ENCODE measurements around the gene AMIGO1.

The AMIGO1 gene

DNA sequence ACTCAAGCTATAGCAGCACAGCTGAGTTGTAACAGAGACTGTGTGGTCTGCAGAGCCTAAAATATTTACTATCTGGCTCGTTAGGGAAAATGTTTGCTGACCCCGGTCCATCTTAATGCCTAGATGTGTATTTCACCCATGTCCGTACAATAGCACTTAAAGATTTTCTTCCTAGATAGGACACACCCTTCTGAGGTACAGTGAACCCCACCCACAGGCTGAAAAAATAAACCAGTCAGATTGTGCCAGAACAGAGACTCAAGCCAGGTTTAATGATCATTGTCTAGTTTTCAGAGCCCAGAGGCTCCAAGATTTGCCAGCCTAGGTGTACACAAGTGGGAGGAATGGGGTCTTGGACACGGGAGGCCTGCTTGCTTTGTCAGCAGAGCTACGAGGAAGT is 5.6 kb downstream of the AMIGO1 start:
- TF ChIP-seq POLR2AphosphoS5 (IDR thresholded peaks at IDR 0.05; ENCODE audit: low read depth, low read length), result no peak
- TF ChIP-seq FOXP2 (optimal IDR thresholded peaks at IDR 0.05; ENCODE audit: borderline replicate concordance, extremely low read depth, extremely low read length, insufficient read depth), result no peak
- TF ChIP-seq TAF1 (IDR thresholded peaks at IDR 0.05; ENCODE audit: borderline replicate concordance, insufficient read depth, low read length), result no peak
- TF ChIP-seq, protein P1, sequence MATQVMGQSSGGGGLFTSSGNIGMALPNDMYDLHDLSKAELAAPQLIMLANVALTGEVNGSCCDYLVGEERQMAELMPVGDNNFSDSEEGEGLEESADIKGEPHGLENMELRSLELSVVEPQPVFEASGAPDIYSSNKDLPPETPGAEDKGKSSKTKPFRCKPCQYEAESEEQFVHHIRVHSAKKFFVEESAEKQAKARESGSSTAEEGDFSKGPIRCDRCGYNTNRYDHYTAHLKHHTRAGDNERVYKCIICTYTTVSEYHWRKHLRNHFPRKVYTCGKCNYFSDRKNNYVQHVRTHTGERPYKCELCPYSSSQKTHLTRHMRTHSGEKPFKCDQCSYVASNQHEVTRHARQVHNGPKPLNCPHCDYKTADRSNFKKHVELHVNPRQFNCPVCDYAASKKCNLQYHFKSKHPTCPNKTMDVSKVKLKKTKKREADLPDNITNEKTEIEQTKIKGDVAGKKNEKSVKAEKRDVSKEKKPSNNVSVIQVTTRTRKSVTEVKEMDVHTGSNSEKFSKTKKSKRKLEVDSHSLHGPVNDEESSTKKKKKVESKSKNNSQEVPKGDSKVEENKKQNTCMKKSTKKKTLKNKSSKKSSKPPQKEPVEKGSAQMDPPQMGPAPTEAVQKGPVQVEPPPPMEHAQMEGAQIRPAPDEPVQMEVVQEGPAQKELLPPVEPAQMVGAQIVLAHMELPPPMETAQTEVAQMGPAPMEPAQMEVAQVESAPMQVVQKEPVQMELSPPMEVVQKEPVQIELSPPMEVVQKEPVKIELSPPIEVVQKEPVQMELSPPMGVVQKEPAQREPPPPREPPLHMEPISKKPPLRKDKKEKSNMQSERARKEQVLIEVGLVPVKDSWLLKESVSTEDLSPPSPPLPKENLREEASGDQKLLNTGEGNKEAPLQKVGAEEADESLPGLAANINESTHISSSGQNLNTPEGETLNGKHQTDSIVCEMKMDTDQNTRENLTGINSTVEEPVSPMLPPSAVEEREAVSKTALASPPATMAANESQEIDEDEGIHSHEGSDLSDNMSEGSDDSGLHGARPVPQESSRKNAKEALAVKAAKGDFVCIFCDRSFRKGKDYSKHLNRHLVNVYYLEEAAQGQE (IDR thresholded peaks at IDR 0.05; ENCODE audit: insufficient read depth in 1 of 2, low read depth in 2 of 2, low read length in 2 of 2), result no peak
- TF ChIP-seq SIN3A (IDR thresholded peaks at IDR 0.05; ENCODE audit: borderline replicate concordance, insufficient read depth, low read length), result no peak

DNA sequence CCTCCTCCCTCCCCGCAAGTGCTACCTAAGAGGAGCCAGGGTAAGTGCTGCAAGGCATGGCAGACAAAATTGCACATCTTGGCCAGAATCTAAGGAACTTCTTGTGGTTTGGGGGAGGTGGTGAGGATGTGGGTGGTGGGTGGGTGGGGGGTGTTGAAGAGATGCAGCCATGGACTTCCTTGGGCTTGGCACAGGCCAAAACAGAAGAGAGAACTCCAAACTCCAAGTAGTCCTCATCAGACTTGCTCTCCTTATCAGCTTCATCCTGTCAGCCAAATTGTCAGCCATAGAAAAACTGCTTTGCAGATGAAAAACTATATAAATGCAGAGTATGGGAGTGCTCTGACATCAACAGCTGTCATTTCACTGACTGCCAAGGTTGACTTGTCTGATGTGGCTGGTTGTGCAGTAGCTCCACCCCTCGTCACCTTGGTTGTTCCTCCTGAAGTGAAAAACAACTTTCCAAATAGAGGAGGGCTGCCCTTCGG is 7.1 kb downstream of the AMIGO1 start:
- TF ChIP-seq POLR2AphosphoS5 (IDR thresholded peaks at IDR 0.05; ENCODE audit: low read depth, low read length) (no peak), SIN3A (IDR thresholded peaks at IDR 0.05; ENCODE audit: borderline replicate concordance, insufficient read depth, low read length) (no peak), TAF1 (IDR thresholded peaks at IDR 0.05; ENCODE audit: borderline replicate concordance, insufficient read depth, low read length) (no peak), FOXP2 (optimal IDR thresholded peaks at IDR 0.05; ENCODE audit: borderline replicate concordance, extremely low read depth, extremely low read length, insufficient read depth) (no peak)

DNA sequence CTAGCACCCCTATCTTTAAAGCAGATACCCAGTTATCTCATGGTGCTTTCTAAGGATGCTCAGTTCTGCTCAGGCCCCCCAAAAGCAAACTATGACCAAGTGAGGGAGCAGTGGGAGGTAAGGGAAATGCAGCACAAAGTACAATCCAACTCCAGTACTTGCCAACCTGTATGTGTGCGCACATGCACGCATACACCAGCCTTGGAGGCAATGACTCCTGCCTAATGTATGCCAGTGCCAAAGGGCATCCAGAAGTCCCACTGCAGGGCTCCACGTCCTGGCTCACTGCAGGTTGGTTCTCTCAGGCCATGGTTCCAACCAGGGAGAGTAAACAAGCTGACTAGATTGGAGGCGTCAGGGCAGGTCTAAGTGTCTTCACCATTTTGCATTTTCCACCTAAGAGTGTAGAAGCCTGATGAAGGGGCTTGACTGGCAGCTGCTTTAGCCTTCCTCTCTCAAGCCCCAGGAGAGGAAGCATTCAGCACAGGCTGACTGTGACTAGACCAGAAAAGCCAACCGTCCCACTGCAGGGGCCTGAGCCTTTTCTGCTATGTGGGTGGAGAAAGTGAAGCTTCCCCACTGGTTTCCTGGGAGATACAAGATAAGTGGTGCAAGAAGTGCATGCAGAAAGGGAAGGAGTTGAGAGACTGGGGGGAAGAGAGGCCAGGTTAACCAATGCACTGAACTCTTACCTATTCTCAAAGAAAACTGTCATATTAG is 7.7 kb downstream of the AMIGO1 start:
- TF ChIP-seq, protein P1 (IDR thresholded peaks at IDR 0.05; ENCODE audit: insufficient read depth in 1 of 2, low read depth in 2 of 2, low read length in 2 of 2), result no peak
- TF ChIP-seq TAF1 (IDR thresholded peaks at IDR 0.05; ENCODE audit: borderline replicate concordance, insufficient read depth, low read length), result no peak
- no peak for TF ChIP-seq POLR2AphosphoS5 (IDR thresholded peaks at IDR 0.05; ENCODE audit: low read depth, low read length)
- no peak for TF ChIP-seq SIN3A (IDR thresholded peaks at IDR 0.05; ENCODE audit: borderline replicate concordance, insufficient read depth, low read length)
- no peak for TF ChIP-seq FOXP2 (optimal IDR thresholded peaks at IDR 0.05; ENCODE audit: borderline replicate concordance, extremely low read depth, extremely low read length, insufficient read depth)

DNA sequence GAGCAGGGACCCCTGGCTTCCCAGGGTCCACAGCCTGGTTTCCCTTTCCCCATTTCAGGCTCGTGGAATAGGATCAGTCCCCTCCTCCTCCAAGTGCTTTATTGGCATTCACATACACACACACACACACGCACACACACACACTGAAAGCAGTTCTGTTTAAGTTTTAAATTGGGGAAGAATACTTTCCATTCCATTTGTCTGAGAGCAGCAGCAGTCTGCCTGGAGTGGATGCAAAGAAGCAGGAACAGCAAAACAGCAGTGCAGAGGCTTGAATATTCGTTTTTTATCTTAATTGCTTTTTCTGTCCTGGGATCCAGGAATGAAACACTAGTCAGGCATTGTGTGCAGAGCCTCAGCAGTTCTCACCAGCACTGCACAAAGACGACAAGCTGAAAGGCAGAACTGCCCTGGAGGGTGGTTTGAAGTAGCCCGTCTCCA is 8.6 kb downstream of the AMIGO1 start:
- no peak for TF ChIP-seq FOXP2 (optimal IDR thresholded peaks at IDR 0.05; ENCODE audit: borderline replicate concordance, extremely low read depth, extremely low read length, insufficient read depth)
- no peak for TF ChIP-seq POLR2AphosphoS5 (IDR thresholded peaks at IDR 0.05; ENCODE audit: low read depth, low read length)
- no peak for TF ChIP-seq SIN3A (IDR thresholded peaks at IDR 0.05; ENCODE audit: borderline replicate concordance, insufficient read depth, low read length)
- TF ChIP-seq, protein P1 (IDR thresholded peaks at IDR 0.05; ENCODE audit: insufficient read depth in 1 of 2, low read depth in 2 of 2, low read length in 2 of 2), result no peak
- TF ChIP-seq TAF1 (IDR thresholded peaks at IDR 0.05; ENCODE audit: borderline replicate concordance, insufficient read depth, low read length), result no peak

DNA sequence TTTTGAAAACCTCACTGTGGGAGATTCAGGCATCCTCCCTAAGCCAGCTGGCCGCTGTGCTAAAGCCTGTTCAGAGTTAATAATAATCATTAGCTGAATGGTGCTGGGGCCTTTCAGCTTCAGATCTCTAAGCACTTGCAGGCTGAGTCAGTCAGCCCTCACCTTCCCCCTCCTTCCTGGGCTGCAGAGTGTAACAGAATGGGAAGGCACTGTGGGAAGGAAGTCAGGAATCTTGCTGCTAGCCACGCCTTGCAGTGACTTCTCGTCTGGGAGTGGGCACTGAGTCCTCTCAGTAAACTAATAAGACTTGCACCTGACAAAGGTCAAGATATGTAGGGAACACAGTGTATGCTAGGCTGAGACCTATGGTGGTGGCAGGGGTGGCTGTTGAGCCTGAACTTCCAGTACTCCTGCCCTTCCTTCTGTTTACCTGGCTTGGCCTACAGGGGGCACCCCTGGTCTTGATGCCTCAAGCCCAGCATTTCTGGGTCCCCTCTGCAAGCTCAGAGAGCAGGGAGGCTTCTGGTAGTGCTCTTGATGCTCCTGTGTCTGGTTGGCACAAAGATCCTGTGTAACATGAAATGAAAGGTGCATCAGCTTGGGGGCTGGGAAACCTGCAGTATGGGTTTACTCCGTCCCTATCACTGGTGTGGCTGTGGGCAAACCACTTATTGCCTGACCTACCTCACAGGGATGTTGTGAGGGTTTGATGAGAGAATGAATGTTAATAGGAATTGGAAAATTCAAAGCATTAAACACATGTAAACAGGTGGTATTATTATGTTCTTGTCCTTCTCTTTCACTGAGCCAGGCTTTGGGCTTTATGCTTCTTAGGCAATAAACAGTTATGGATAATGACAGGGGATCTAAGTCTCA is 9.6 kb downstream of the AMIGO1 start:
- TF ChIP-seq FOXP2 (optimal IDR thresholded peaks at IDR 0.05; ENCODE audit: borderline replicate concordance, extremely low read depth, extremely low read length, insufficient read depth), result peak; percentile 20
- TF ChIP-seq, protein P1 (IDR thresholded peaks at IDR 0.05; ENCODE audit: insufficient read depth in 1 of 2, low read depth in 2 of 2, low read length in 2 of 2), result no peak

All from PFSK-1 (cell line).